ENCODE results near the gene TCL1B.

GRCh38 chr14:95664546-95664945, 21.7 kb upstream of the TCL1B start:
- no peak for TF ChIP-seq CTCF (IDR thresholded peaks at IDR 0.05)
- no peak for TF ChIP-seq POLR2A (IDR thresholded peaks at IDR 0.05)
- no peak for TF ChIP-seq EP300 (IDR thresholded peaks at IDR 0.05)
